Right atrium auricular region (tissue), 2 donors: ENCODE results near the gene PTPN14. TPM values are rescaled to one million over a fixed set of nuclear protein-coding genes. Genes with fewer than 3 reads are reported as not detected.
A peak's percentile ranks its signal among the peaks of the same experiment; 100 is the strongest.
"Not testable (repeated sequence)": the region's sequence is repeated elsewhere in the genome, so short reads cannot be mapped to it uniquely, and the experiment has no call there.

Source experiments
- DNase-seq: peaks from one replicate; pipeline ENCODE4 v3.0.0-alpha.2; 2019; ENCODE audit warnings: low spot score
- H3K27ac ChIP-seq, 2 donors: fragments of 200-600 bp; sonication (generic); 1 replicate in 1 of 2; 2 replicates in 1 of 2; pipeline ENCODE4 v1.5.1; 2016 to 2019
- H3K27me3 ChIP-seq, 2 donors: fragments of 200-600 bp; sonication (generic); one replicate each; pipeline versions ENCODE4 v1.5.1 to v1.6.0; 2017 to 2019
- H3K36me3 ChIP-seq: fragments of 200-600 bp; sonication (generic); one replicate; pipeline ENCODE4 v1.5.1; 2016
- H3K4me1 ChIP-seq, 2 donors: fragments of 200-600 bp; sonication (generic); one replicate each; pipeline versions ENCODE4 v1.5.1 to v1.6.0; 2017 to 2019
- H3K4me3 ChIP-seq, 2 donors: fragments of 200-600 bp; sonication (generic); 1 replicate in 1 of 2; 2 replicates in 1 of 2; pipeline ENCODE4 v1.5.1; 2017 to 2019; ENCODE audit warnings: mild to moderate bottlenecking in 1 of 2, moderate library complexity in 1 of 2
- H3K9me3 ChIP-seq, 2 donors: fragments of 200-600 bp; sonication (generic); one replicate each; pipeline ENCODE4 v1.5.1; 2019
- CTCF ChIP-seq, 2 donors: fragments of 200-600 bp; sonication (generic); IDR thresholded peaks; one replicate each; pipeline ENCODE4 v1.5.1; 2019; ENCODE audit warnings: antibody characterized with exemption in 2 of 2
- total RNA-seq, 2 donors: library from RNA; depleted of rRNA; stranded (reverse); fragments of >200 nt; gene quantifications; one replicate each; pipeline ENCODE4 v1.1.0, GENCODE V29; 2016

PTPN14 gene
- 10 to 100 TPM in 1 of 2 donors, 1 to 10 TPM in 1; 8.4 to 27.2 TPM for total RNA-seq

- Histone ChIP-seq H3K4me3 (peak within 1 kb of the TSS; percentile 74 to 87), H3K27ac (peak within 1 kb of the TSS; percentile 94 to 97), H3K4me1 (peaks cover 0 to 38% of the 10 kb centered on the region in 2 donors), H3K36me3 (no peaks in the 10 kb centered on the region), H3K9me3 (no peaks in the 10 kb centered on the region), H3K27me3 (no peaks in the 10 kb centered on the region)
- peak; percentile 89 for DNase-seq
- TF ChIP-seq CTCF (IDR thresholded peaks at IDR 0.05) = no peak
Measured at GRCh38 chr1:214551436-214552173, at the start of gene PTPN14. Gene PTPN14, minus strand, starts transcription at chr1:214551602. Its CDS starts 86,799 bp downstream, at chr1:214464803.

DNA sequence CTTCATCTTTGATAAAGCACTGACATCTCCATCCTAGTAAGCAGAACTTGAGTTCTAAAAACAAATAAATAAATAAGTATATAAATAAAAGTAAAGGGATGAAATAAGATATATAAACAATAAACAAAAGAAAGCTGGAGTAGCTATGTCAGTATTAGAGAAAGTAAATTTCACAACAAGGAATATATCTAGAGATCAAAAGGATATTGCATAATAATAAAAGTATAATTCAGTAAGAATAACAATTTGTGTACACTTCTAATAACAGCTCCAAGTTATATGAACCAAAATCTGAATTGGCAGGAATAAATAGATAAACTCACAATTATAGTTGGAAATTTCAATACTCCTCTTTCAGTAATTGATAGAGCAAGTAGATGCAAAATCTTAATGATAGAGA, 41.8 kb upstream of the PTPN14 start:
- no peaks in the 10 kb centered on the region for H3K36me3 ChIP-seq
- H3K4me3 ChIP-seq = no peak overlapping the region
- H3K27ac ChIP-seq = no peak overlapping the region
- no peaks in the 10 kb centered on the region for H3K9me3 ChIP-seq
- no peak for TF ChIP-seq CTCF (IDR thresholded peaks at IDR 0.05)
- no peak for DNase-seq
- no peaks in the 10 kb centered on the region for H3K27me3 ChIP-seq
- H3K4me1 ChIP-seq = no peaks in the 10 kb centered on the region

DNA sequence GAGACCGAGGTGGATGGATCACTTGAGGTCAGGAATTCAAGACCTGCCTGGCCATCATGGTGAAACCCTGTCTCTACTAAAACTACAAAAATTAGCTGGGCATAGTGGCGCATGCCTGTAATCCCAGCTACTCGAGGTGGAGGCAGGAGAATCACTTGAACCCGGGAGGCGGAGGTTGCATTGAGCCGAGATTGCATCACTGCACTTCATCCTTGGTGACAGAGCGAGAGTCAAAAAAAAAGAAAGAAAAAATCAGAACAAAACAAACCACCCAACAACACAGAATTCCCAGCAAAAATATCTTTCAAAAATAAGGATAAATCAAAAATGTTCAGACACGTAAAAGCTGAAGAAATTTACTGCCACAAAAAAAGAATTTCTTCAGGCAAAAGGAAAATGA, 40.5 kb upstream of the PTPN14 start:
- H3K9me3 ChIP-seq, H3K36me3 ChIP-seq, H3K27ac ChIP-seq, H3K27me3 ChIP-seq, DNase-seq, H3K4me1 ChIP-seq, H3K4me3 ChIP-seq: not testable (repeated sequence)

DNA sequence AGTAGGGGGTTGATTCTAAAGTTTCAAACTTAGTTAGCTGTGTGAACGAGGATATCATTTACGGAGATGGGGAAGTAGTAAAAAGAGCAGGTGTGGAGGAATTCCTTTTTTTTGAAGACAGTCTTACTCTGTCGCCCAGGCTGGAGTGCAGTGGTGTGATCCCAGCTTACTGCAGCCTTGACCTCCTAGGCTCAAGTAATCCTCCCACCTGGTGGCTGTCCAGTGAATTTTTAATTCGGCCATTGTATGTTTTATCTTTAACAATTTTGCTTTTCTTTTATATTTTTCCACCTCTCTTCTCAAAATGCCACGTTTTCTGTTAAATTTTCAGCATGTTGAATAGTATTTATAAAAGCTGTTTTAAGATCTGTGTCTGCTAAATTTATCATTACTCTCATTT, 39.3 kb upstream of the PTPN14 start:
- no peaks in the 10 kb centered on the region for H3K27me3 ChIP-seq
- no peak overlapping the region for H3K4me3 ChIP-seq
- no peaks in the 10 kb centered on the region for H3K4me1 ChIP-seq
- no peak for DNase-seq
- H3K36me3 ChIP-seq = no peaks in the 10 kb centered on the region
- H3K27ac ChIP-seq = no peak overlapping the region
- TF ChIP-seq CTCF (IDR thresholded peaks at IDR 0.05) = peak in 1 of 2 donors; percentile 20
- no peaks in the 10 kb centered on the region for H3K9me3 ChIP-seq

- Histone ChIP-seq H3K9me3 (no peaks in the 10 kb centered on the region), H3K4me3 (no peak overlapping the region), H3K27me3 (no peaks in the 10 kb centered on the region), H3K36me3 (no peaks in the 10 kb centered on the region), H3K4me1 (no peaks in the 10 kb centered on the region), H3K27ac (no peak overlapping the region)
- TF ChIP-seq CTCF (IDR thresholded peaks at IDR 0.05) = no peak
- no peak for DNase-seq
Measured at GRCh38 chr1:214588963-214589597, 37.7 kb upstream of the PTPN14 start.

DNA sequence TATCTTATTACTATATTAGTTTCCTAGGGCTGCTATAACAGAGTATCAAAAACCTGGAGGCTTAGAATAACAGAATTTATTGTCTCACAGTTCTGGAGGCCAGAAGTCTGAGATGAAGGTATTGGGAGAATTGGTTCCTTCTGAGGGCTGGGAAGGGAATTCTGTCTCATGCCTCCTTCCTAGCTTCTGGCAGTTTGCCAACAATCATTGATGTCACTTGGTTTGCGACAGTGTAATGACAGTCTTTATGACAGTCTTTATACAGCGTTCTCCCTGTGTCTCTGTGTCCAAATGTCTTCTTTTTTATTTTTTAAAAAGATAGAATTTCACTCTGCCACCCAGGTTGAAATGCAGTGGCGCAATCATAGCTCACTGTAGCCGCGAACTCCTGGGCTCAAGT, 35.8 kb upstream of the PTPN14 start:
- H3K4me3 ChIP-seq = no peak overlapping the region
- H3K27ac ChIP-seq = no peak overlapping the region
- no peaks in the 10 kb centered on the region for H3K9me3 ChIP-seq
- no peak for DNase-seq
- no peak for TF ChIP-seq CTCF (IDR thresholded peaks at IDR 0.05)
- H3K4me1 ChIP-seq = no peaks in the 10 kb centered on the region
- no peaks in the 10 kb centered on the region for H3K27me3 ChIP-seq
- no peaks in the 10 kb centered on the region for H3K36me3 ChIP-seq
